NOMO-1 treated with DMSO at 0.1 percent for 48 hours (cell line): ENCODE data around the gene GRID2.

Experiments
- DNase-seq: peaks from one replicate; lab custom pipeline; 2025; ENCODE audit not compliant: unreplicated experiment; lab: John Stamatoyannopoulos, UW

GRID2 gene

DNA sequence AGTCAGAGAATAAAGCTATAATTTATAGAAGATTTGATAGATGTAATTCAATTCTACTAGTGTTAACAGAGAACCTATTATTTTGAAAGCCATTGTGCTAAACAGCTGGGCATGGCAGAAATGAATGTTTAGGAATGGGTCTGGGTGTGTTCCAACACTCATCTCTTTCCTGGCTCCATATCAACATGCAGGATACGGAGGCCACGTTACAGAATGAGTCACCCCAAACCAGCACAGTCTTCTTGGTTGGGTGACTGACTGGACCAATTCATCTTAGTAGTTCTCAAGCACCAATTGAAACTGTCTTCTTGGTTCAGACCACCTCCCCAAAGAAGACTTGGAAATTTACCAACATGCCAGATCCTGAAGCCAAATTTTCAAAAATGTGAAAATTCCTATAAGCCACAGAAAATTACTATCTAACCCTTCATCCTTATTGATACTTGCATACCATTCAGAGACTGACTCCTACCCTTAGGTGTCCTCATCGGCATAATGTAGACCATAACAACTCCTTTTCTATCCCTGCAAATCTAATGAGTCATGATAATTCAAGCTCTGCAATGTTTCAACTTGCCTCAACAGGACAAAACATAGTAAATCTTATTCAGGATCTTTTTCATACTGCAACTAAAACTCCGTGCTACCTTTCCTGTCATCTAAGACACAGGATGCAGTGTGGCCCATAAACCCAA, 1472.8 kb downstream of the GRID2 start:
- no peak for DNase-seq

GRCh38 chr4:93777081-93777460, 1473.3 kb downstream of the GRID2 start:
- DNase-seq: no peak

DNA sequence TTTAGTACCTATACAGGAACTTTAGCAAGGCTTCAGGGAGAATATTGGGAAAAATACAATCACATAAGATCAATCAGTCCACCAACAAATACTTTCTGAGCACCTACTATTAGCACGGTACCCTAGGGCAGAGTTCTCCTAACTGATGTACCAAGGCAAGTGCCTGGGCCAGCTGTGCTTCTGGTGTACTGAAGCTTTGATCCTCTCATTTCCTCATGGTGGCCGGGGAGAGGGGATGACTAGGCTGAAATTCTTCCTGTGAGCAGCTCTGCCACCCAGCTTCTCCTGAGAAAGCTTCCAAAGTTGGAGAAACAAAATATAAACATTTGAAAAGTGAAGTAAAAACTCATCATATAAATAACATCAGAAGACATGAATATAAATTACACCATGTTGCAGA, 1475.5 kb downstream of the GRID2 start:
- no peak for DNase-seq

- no peak for DNase-seq
These were observed 1476.3 kb downstream of the GRID2 start for GRCh38 chr4:93780080-93780479.

DNA sequence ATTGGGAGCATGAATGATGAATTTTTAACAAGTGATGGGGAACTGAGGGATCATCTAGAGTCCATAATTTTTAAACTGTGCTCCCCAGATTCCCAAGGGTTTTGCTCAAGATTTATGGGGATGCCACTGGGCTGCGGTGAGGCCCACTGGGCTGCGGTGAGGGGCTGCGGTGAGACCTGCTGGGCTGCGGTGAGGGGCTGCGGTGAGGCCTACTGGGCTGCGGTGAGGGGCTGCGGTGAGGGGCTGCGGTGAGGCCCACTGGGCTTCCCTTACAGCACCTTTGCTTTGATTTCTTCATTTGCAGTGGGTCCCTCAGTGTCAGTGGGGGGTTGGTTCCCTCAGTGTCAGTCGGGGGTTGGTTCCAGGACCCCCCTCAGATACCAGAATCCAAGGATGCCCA, 1477.4 kb downstream of the GRID2 start:
- DNase-seq: no peak

- no peak for DNase-seq
These were observed 1482.4 kb downstream of the GRID2 start for GRCh38 chr4:93786149-93786548.

DNA sequence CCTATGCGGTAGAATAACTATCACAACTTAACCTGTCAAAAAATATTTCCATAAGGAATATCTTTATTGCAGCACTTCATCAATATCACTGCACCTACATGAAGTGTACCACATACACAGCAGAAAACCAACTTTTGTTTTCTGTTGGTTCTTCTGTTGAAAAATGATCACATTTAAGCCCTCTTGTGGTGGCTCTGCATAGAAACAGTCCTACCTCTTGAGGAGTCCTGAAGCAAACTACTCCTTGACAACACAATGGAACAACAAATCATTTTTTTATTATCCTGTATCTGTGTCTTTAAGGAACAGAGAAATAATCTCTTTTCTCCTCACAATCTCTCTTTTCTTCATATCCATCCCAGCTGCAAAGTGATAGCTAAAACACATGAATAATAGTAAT, 1484.9 kb downstream of the GRID2 start:
- no peak for DNase-seq

DNA sequence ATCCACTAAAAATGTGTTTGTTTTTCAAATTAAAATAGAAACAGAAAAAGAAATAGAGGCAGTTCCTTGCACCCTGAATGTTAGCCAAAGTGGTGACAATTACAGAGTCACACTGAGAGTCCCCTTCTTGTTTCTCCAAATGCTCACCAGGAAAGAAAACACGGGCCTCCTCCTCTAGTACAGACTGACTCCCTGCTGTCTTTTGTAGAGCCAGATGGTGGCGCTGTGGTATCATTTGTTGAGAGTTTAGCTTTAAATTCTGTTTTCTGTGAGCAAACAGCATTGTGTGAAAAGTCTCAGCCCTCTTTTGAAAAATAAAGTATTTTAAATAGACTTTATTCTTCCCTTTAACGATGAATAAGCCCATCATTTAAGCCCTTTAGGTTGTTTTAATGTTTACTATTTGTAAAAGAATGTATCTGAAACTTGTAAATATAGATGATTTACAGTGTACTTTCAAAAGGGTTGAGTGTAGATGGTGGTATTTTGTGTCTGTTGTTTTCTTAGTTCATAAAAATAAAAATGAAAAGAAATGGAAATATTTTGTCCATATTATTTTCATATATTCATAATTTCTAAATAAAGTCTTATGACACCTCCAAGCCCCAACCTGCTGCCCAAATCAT, 1487.9 kb downstream of the GRID2 start:
- peak; percentile 58 for DNase-seq

DNA sequence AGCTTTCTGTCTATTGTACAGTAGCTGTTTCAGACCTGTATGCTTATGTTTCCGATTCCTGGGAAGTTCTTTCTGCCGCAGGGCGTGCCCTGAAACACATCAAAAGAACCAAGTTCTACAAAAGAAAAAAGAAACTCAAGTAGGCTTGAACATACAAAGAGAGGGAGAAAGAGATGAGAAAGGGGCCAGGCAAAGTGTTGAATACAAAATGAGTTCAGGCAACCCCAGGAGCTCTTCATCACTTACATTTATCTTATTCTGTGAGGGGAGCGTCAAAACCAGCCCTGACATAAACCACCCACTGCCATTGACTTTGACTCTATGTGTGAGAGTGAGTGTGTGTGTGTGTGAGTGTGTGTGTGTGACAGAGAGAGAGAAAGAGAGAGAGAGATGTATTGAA, 1498.3 kb downstream of the GRID2 start:
- no peak for DNase-seq

- no peak for DNase-seq
These were observed 1506.0 kb downstream of the GRID2 start for GRCh38 chr4:93809773-93810172.

- DNase-seq: no peak
These were observed 1506.7 kb downstream of the GRID2 start for GRCh38 chr4:93810340-93810992.

GRCh38 chr4:93813092-93813491, 1509.3 kb downstream of the GRID2 start:
- DNase-seq: no peak

DNA sequence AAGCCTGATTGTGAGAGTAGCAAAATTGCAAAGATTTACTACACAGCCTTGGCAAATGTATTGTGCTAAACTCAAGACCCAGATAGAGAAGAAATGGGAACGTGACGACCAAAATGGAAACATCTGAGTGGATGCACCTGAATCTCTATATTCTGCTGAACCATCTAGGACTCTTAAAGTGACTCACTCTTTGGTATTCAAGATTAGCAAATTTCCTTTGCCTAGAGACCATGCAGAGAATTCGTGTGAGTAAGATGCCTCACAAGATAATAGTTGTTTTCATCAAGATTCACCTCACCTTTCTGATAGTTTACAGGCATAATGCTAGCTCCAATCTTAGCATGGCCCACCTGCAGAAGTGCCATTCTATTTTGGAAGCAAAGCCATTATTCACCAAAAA, 1510.4 kb downstream of the GRID2 start:
- DNase-seq: no peak

DNA sequence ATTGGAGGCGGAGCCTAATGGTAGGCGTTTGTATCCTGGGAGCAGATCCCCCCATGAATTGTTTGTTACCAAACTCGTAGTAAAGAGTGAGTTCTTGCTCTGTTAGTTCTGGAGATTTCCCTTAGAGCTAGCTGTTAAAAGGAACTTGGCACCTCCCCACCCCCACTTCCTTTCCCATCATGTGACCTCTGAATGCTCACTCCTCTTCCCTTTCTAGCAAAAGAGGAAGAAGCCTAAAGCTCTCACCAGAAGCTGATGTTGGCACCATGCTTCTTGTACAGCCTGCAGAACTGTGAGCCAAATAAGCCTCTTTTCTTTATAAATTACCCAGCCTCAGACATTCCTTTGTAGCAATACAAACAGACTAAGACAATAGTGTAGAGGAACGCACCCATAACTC, 1511.0 kb downstream of the GRID2 start:
- DNase-seq: peak; percentile 75
